Esophagus muscularis mucosa (tissue), 4 donors: ENCODE data around the gene ADAM8.

Source experiments
- EP300 ChIP-seq: sonication (generic); formaldehyde crosslinking; IDR thresholded peaks from one replicate; pipeline ENCODE4 v1.6.1; 2017; ENCODE audit warnings: antibody characterized with exemption
- POLR2A ChIP-seq: fragments of 450-650 bp; IDR thresholded peaks from one replicate; pipeline ENCODE4 v1.6.1; 2017; ENCODE audit warnings: antibody characterized with exemption, moderate library complexity, mild to moderate bottlenecking, low read depth
- TF ChIP-seq, protein P1 (sequence below), 3 experiments: fragments of 200-600 bp in 2 of 3; fragments of 450-650 bp in 1 of 3; sonication (generic) in 2 of 3; IDR thresholded peaks; one replicate each; pipeline ENCODE4 v1.5.1; 2017 to 2019; ENCODE audit warnings: antibody characterized with exemption in 3 of 3, mild to moderate bottlenecking in 2 of 3, moderate library complexity in 1 of 3

DNA sequence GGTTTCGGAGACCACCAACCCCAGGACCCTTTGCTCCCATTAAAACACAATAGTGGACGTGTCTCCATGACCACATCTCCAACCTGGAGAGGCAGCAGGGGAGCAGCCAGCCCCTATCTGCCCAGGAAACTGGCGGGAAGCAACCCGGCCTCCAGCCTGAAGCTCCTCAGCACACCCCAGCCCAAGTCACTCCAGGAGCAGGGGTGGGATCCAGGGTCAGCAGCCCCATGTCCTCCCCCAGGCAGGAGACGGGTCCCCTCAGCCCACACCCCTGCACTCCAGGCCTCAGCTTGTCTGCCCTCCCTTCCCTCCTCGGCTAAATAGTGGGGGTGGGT is 601 bp downstream of the ADAM8 start:
- TF ChIP-seq, protein P1, sequence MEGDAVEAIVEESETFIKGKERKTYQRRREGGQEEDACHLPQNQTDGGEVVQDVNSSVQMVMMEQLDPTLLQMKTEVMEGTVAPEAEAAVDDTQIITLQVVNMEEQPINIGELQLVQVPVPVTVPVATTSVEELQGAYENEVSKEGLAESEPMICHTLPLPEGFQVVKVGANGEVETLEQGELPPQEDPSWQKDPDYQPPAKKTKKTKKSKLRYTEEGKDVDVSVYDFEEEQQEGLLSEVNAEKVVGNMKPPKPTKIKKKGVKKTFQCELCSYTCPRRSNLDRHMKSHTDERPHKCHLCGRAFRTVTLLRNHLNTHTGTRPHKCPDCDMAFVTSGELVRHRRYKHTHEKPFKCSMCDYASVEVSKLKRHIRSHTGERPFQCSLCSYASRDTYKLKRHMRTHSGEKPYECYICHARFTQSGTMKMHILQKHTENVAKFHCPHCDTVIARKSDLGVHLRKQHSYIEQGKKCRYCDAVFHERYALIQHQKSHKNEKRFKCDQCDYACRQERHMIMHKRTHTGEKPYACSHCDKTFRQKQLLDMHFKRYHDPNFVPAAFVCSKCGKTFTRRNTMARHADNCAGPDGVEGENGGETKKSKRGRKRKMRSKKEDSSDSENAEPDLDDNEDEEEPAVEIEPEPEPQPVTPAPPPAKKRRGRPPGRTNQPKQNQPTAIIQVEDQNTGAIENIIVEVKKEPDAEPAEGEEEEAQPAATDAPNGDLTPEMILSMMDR (IDR thresholded peaks at IDR 0.05): no peak
- no peak for TF ChIP-seq EP300
- TF ChIP-seq POLR2A: no peak
